Upper lobe of right lung (tissue), 1 donor: ENCODE measurements around the gene DAB2. TPM values are rescaled to one million over a fixed set of nuclear protein-coding genes. Genes with fewer than 3 reads are reported as not detected.

Experiments used
- ATAC-seq: fragments of 200-7000 bp; cut with Tn5 transposase; one replicate; pipeline ENCODE4 v1.9.1; 2020; ENCODE audit warnings: mild to moderate bottlenecking, moderate library complexity
- DNase-seq: peaks from one replicate; pipeline ENCODE4 v3.0.0-alpha.2; 2020
- H3K27ac ChIP-seq: fragments of 200-600 bp; one replicate; pipeline ENCODE4 v1.8.0; 2022
- H3K27me3 ChIP-seq: fragments of 200-600 bp; one replicate; pipeline ENCODE4 v1.8.0; 2022; ENCODE audit warnings: mild to moderate bottlenecking
- H3K36me3 ChIP-seq: fragments of 200-600 bp; one replicate; pipeline ENCODE4 v1.8.0; 2022
- H3K4me1 ChIP-seq: fragments of 200-600 bp; one replicate; pipeline ENCODE4 v1.8.0; 2022
- H3K4me3 ChIP-seq: fragments of 200-600 bp; one replicate; pipeline ENCODE4 v1.8.0; 2022; ENCODE audit warnings: mild to moderate bottlenecking
- H3K9me3 ChIP-seq: fragments of 200-600 bp; one replicate; pipeline ENCODE4 v1.8.0; 2022
- CTCF ChIP-seq: fragments of 200-600 bp; IDR thresholded peaks from one replicate; pipeline ENCODE4 v1.8.0; 2022; ENCODE audit warnings: antibody characterized with exemption
- intact Hi-C: fragments of 100-400 bp; cut with DNase I; formaldehyde crosslinking; loops from one replicate; pipeline ENCODE4 v1.11.0; 2022
- total RNA-seq: library from RNA; stranded (reverse); fragmentation: NEBNext Ultra II Directional; extraction: Animal tissue kit (Norgen Biotek cat#: 25700); gene quantifications from one replicate; pipeline ENCODE4 v1.2.1, GENCODE V29; 2021
- donor health status: DM: no; HTN: yes; CAD: no; lungs with severe emphysema.

DAB2 gene
- total RNA-seq, 1 donor from 2014 or later, result 145 TPM

- intact Hi-C loops, result no loop called here
- Histone ChIP-seq H3K27me3 (no peaks in the 10 kb centered on the region), H3K27ac (no peak overlapping the region), H3K4me3 (no peak overlapping the region), H3K4me1 (peaks cover under 1% of the 10 kb centered on the region), H3K36me3 (peaks cover 75% of the 10 kb centered on the region), H3K9me3 (no peaks in the 10 kb centered on the region)
- TF ChIP-seq CTCF, result no peak
- DNase-seq (no peak), ATAC-seq (no peak)
Observed at GRCh38 chr5:39390945-39391344, 33.8 kb downstream of the DAB2 start.

GRCh38 chr5:39387293-39387692 is 37.5 kb downstream of the DAB2 start:
- H3K4me3 ChIP-seq, result no peak overlapping the region
- H3K9me3 ChIP-seq, result no peaks in the 10 kb centered on the region
- DNase-seq (no peak), ATAC-seq (no peak)
- no peaks in the 10 kb centered on the region for H3K4me1 ChIP-seq
- H3K36me3 ChIP-seq, result peaks cover 82% of the 10 kb centered on the region
- no peak for TF ChIP-seq CTCF
- intact Hi-C loops, result no loop called here
- no peaks in the 10 kb centered on the region for H3K27me3 ChIP-seq
- no peak overlapping the region for H3K27ac ChIP-seq

- Histone ChIP-seq H3K9me3 (no peaks in the 10 kb centered on the region), H3K4me1 (no peaks in the 10 kb centered on the region), H3K27me3 (no peaks in the 10 kb centered on the region), H3K36me3 (peaks cover 75% of the 10 kb centered on the region), H3K4me3 (no peak overlapping the region), H3K27ac (no peak overlapping the region)
- ATAC-seq (no peak), DNase-seq (no peak)
- intact Hi-C loops, result loop anchor here (5.0 kb wide), 1 partner anchor 163 kb away; no protein-coding TSS in a partner anchor
- TF ChIP-seq CTCF, result no peak
Observed at GRCh38 chr5:39384271-39384670, 40.5 kb downstream of the DAB2 start.

GRCh38 chr5:39381376-39381775 is 43.4 kb downstream of the DAB2 start:
- intact Hi-C loops, result loop anchor here (5.0 kb wide), 1 partner anchor 166 kb away; no protein-coding TSS in a partner anchor

GRCh38 chr5:39379693-39380092 is 45.1 kb downstream of the DAB2 start:
- no peak overlapping the region for H3K27ac ChIP-seq
- peaks cover 73% of the 10 kb centered on the region for H3K36me3 ChIP-seq
- intact Hi-C loops, result loop anchor here (5.0 kb wide), 1 partner anchor 168 kb away; no protein-coding TSS in a partner anchor
- no peaks in the 10 kb centered on the region for H3K9me3 ChIP-seq
- TF ChIP-seq CTCF, result no peak
- no peaks in the 10 kb centered on the region for H3K27me3 ChIP-seq
- H3K4me1 ChIP-seq, result no peaks in the 10 kb centered on the region
- ATAC-seq (no peak), DNase-seq (no peak)
- H3K4me3 ChIP-seq, result no peak overlapping the region

More at GRCh38 chr5:39381376-39381775, 43.4 kb downstream of the DAB2 start:
- Histone ChIP-seq H3K4me3 (no peak overlapping the region), H3K27ac (no peak overlapping the region), H3K36me3 (peaks cover 59% of the 10 kb centered on the region), H3K4me1 (no peaks in the 10 kb centered on the region), H3K27me3 (no peaks in the 10 kb centered on the region), H3K9me3 (no peaks in the 10 kb centered on the region)
- ATAC-seq (no peak), DNase-seq (no peak)
- TF ChIP-seq CTCF, result no peak

- ATAC-seq, result no peak
- no peaks in the 10 kb centered on the region for H3K9me3 ChIP-seq
- no peak for TF ChIP-seq CTCF
- peaks cover 74% of the 10 kb centered on the region for H3K36me3 ChIP-seq
- intact Hi-C loops, result no loop called here
- H3K4me3 ChIP-seq, result no peak overlapping the region
- H3K27ac ChIP-seq, result no peak overlapping the region
- H3K27me3 ChIP-seq, result no peaks in the 10 kb centered on the region
- no peaks in the 10 kb centered on the region for H3K4me1 ChIP-seq
- no peak for DNase-seq
Observed at GRCh38 chr5:39377613-39378012, 47.2 kb downstream of the DAB2 start.
